Measurements from ENCODE around the gene BTN3A1.

- no peak for TF ChIP-seq POLR2A (IDR thresholded peaks at IDR 0.05)
- TF ChIP-seq CTCF (IDR thresholded peaks at IDR 0.05 in 4 of 5, conservative IDR thresholded peaks at IDR 0.05 in 1 of 5), result no peak
Observed at GRCh38 chr6:26414281-26414680, 12.2 kb downstream of the BTN3A1 start.
